OCI-LY3 (cell line): ENCODE results near the gene CELA3B.
"Not testable (repeated sequence)": the region's sequence is repeated elsewhere in the genome, so short reads cannot be mapped to it uniquely, and the experiment has no call there.

Experiments used
- H2AFZ ChIP-seq: fragments of 200-600, 300-600 bp; shearing (Covaris generic); 2 replicates; pipeline ENCODE4 v1.6.0; 2014; ENCODE audit warnings: antibody characterized with exemption, low read depth, low read length
- H3K27ac ChIP-seq: fragments of 200-600, 300-600 bp; sonication (generic); 2 replicates; pipeline ENCODE4 v1.5.1; 2014; ENCODE audit warnings: mild to moderate bottlenecking, low read length, moderate library complexity, mixed read lengths
- H3K27me3 ChIP-seq: fragments of 200-600, 300-600 bp; sonication (generic); 2 replicates; pipeline ENCODE4 v1.6.1; 2014; ENCODE audit warnings: low read depth, low read length, mixed read lengths
- H3K36me3 ChIP-seq: fragments of 200-600, 300-600 bp; sonication (generic); replicated peaks from 2 replicates; pipeline ENCODE3; 2014; ENCODE audit warnings: low read depth, low read length, mixed read lengths
- H3K4me1 ChIP-seq: fragments of 300-600, 200-600 bp; sonication (generic); 2 replicates; pipeline ENCODE4 v1.6.1; 2014; ENCODE audit warnings: low read length, mixed read lengths
- H3K4me2 ChIP-seq: fragments of 200-600, 300-600 bp; sonication (generic); 2 replicates; pipeline ENCODE4 v1.6.1; 2014; ENCODE audit warnings: low read length, mixed read lengths
- H3K4me3 ChIP-seq: fragments of 300-600, 200-600 bp; sonication (generic); 2 replicates; pipeline ENCODE4 v1.5.1; 2014; ENCODE audit warnings: antibody characterized with exemption, mild to moderate bottlenecking, low read length, moderate library complexity
- H3K79me2 ChIP-seq: fragments of 300-600, 200-600 bp; shearing (Covaris generic); 2 replicates; pipeline ENCODE4 v1.6.1; 2014; ENCODE audit warnings: mild to moderate bottlenecking, low read length, mixed read lengths
- H3K9ac ChIP-seq: fragments of 300-600, 200-600 bp; shearing (Covaris generic); 2 replicates; pipeline ENCODE4 v1.6.0; 2014; ENCODE audit warnings: mild to moderate bottlenecking, low read length, moderate library complexity
- H3K9me3 ChIP-seq: fragments of 200-600, 300-600 bp; shearing (Covaris generic); 2 replicates; pipeline ENCODE4 v1.6.1; 2014; ENCODE audit warnings: low read length, mixed read lengths; ENCODE audit not compliant: insufficient read depth
- H4K20me1 ChIP-seq: fragments of 200-600, 300-600 bp; sonication (generic); 2 replicates; pipeline ENCODE4 v1.6.1; 2016; ENCODE audit warnings: low read length, mixed read lengths; ENCODE audit not compliant: insufficient read depth
- CTCF ChIP-seq: fragments of 200-600, 300-600 bp; sonication (generic); IDR thresholded peaks from 2 replicates; pipeline ENCODE4 v1.5.1; 2014; ENCODE audit warnings: antibody characterized with exemption, low read length, low read depth
- EZH2phosphoT487 ChIP-seq: fragments of 200-600 bp; shearing (Covaris generic); IDR thresholded peaks from 2 replicates; pipeline ENCODE4 v1.6.1; 2018; ENCODE audit warnings: antibody characterized with exemption, mixed run types, low read depth

Gene CELA3B

GRCh38 chr1:22030473-22030872 is 53.7 kb downstream of the CELA3B start:
- no peaks in the 10 kb centered on the region for H3K36me3 ChIP-seq
- no peaks in the 10 kb centered on the region for H4K20me1 ChIP-seq
- H3K4me1 ChIP-seq: peaks cover 26% of the 10 kb centered on the region
- H3K79me2 ChIP-seq: peaks cover 8% of the 10 kb centered on the region; the same call in 1 of the 2 replicates
- H3K4me3 ChIP-seq: no peak overlapping the region
- TF ChIP-seq CTCF (no peak), EZH2phosphoT487 (no peak)
- no peak overlapping the region for H2AFZ ChIP-seq
- no peaks in the 10 kb centered on the region for H3K9me3 ChIP-seq
- no peak overlapping the region for H3K27ac ChIP-seq
- H3K4me2 ChIP-seq: no peak overlapping the region
- no peak overlapping the region for H3K9ac ChIP-seq
- H3K27me3 ChIP-seq: no peaks in the 10 kb centered on the region

DNA sequence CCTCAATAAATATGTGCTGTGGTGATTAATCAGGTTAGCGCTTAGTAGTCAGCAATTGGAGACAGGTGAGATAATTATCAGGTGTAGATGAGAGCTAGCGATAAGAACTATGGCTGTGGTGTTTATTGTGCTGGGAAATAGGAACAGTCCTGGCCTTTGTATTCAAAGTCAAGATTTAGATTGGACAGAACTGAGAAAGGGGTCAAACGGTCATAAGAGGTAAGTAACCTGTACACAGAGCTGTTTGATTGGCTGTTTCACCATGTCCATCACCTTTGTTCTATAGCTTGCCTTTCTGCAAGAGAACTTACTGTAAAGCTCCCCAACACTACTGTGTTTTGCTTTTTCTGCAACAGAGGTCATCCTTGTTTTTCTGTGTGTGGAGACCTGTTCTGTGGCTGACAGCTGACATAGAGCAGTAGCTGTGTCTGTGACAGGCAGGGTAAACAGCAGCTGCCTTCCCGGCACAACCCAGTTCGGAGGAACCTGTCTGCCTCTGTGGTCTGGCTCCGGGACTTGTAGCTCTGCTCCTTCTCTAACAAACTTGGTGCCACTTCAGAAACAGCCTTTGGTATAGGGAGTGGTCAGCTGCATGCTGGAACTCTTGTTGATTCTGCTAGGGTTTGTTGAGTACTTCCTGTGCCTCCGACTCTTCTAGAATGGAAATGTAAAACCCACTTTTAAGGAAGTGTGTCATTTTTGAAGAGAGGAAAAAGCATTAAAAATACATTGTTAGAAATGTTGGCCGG is 54.6 kb downstream of the CELA3B start:
- H3K9ac ChIP-seq: peak overlapping the region; percentile 12; the same call in 1 of the 2 replicates
- peak overlapping the region; percentile 14; the same call in 1 of the 2 replicates for H3K27ac ChIP-seq
- H3K79me2 ChIP-seq: peaks cover 3% of the 10 kb centered on the region; the same call in 1 of the 2 replicates
- H4K20me1 ChIP-seq: no peaks in the 10 kb centered on the region
- no peak overlapping the region for H2AFZ ChIP-seq
- peak overlapping the region; percentile 72 for H3K4me2 ChIP-seq
- no peaks in the 10 kb centered on the region for H3K9me3 ChIP-seq
- H3K27me3 ChIP-seq: no peaks in the 10 kb centered on the region
- H3K4me3 ChIP-seq: no peak overlapping the region
- H3K36me3 ChIP-seq: no peaks in the 10 kb centered on the region
- TF ChIP-seq EZH2phosphoT487 (no peak), CTCF (no peak)
- H3K4me1 ChIP-seq: peaks cover 24% of the 10 kb centered on the region

- not testable (repeated sequence) for H3K79me2 ChIP-seq, H3K4me3 ChIP-seq, H2AFZ ChIP-seq, H3K9ac ChIP-seq, H3K27ac ChIP-seq, H3K4me2 ChIP-seq, H4K20me1 ChIP-seq, H3K36me3 ChIP-seq, H3K9me3 ChIP-seq, H3K27me3 ChIP-seq
- H3K4me1 ChIP-seq: peaks cover 25% of the 10 kb centered on the region
These were observed 58.0 kb downstream of the CELA3B start for GRCh38 chr1:22034834-22035233.

- H3K27me3 ChIP-seq: no peaks in the 10 kb centered on the region
- TF ChIP-seq EZH2phosphoT487: no peak
- no peak for TF ChIP-seq CTCF
- no peak overlapping the region for H3K4me3 ChIP-seq
- peak overlapping the region; percentile 24 for H3K4me2 ChIP-seq
- no peaks in the 10 kb centered on the region for H3K36me3 ChIP-seq
- no peak overlapping the region for H3K9ac ChIP-seq
- H3K4me1 ChIP-seq: peaks cover 24% of the 10 kb centered on the region
- peak overlapping the region; percentile 92 for H2AFZ ChIP-seq
- H3K79me2 ChIP-seq: no peaks in the 10 kb centered on the region
- H4K20me1 ChIP-seq: no peaks in the 10 kb centered on the region
- no peaks in the 10 kb centered on the region for H3K9me3 ChIP-seq
- H3K27ac ChIP-seq: no peak overlapping the region
These were observed 60.7 kb downstream of the CELA3B start for GRCh38 chr1:22037520-22037919.
